GM10266 (cell line): Measurements from ENCODE around the gene PNPLA5.

ENCODE experiments used
- DNase-seq: peaks from one replicate; pipeline ENCODE4 v3.0.0; 2012; ENCODE audit errors: extremely low spot score
- TF ChIP-seq, protein P1 (sequence below): IDR thresholded peaks from 2 replicates; pipeline ENCODE4 v1.5.1; 2012; ENCODE audit warnings: mild to moderate bottlenecking, low read depth; ENCODE audit not compliant: control insufficient read depth, insufficient read depth; ENCODE audit errors: missing control alignments

Gene PNPLA5

GRCh38 chr22:43854121-43854785 is 37.6 kb downstream of the PNPLA5 start:
- DNase-seq = no peak
- TF ChIP-seq, protein P1, sequence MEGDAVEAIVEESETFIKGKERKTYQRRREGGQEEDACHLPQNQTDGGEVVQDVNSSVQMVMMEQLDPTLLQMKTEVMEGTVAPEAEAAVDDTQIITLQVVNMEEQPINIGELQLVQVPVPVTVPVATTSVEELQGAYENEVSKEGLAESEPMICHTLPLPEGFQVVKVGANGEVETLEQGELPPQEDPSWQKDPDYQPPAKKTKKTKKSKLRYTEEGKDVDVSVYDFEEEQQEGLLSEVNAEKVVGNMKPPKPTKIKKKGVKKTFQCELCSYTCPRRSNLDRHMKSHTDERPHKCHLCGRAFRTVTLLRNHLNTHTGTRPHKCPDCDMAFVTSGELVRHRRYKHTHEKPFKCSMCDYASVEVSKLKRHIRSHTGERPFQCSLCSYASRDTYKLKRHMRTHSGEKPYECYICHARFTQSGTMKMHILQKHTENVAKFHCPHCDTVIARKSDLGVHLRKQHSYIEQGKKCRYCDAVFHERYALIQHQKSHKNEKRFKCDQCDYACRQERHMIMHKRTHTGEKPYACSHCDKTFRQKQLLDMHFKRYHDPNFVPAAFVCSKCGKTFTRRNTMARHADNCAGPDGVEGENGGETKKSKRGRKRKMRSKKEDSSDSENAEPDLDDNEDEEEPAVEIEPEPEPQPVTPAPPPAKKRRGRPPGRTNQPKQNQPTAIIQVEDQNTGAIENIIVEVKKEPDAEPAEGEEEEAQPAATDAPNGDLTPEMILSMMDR = no peak

- TF ChIP-seq, protein P1 = no peak
- no peak for DNase-seq
These were observed 38.4 kb downstream of the PNPLA5 start for GRCh38 chr22:43853328-43853931.

GRCh38 chr22:43852573-43853327 is 39.1 kb downstream of the PNPLA5 start:
- TF ChIP-seq, protein P1 = no peak
- DNase-seq = no peak

DNA sequence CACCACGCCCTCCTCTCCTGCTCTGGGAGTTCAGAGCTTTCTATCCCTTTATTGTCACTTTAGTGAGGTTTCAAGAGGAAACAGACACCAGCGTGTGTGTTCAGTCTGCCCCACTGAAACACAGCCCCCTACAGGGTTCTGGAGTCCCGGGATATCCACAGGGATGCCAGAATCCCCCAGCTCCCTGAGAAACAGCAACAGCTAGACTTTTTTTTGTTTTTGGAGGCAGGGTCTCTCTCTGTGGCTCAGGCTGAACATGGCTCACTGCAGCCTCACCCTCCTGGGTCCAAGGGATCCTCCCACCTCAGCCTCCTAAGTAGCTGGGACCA is 39.9 kb downstream of the PNPLA5 start:
- DNase-seq = no peak
- TF ChIP-seq, protein P1 = no peak

DNA sequence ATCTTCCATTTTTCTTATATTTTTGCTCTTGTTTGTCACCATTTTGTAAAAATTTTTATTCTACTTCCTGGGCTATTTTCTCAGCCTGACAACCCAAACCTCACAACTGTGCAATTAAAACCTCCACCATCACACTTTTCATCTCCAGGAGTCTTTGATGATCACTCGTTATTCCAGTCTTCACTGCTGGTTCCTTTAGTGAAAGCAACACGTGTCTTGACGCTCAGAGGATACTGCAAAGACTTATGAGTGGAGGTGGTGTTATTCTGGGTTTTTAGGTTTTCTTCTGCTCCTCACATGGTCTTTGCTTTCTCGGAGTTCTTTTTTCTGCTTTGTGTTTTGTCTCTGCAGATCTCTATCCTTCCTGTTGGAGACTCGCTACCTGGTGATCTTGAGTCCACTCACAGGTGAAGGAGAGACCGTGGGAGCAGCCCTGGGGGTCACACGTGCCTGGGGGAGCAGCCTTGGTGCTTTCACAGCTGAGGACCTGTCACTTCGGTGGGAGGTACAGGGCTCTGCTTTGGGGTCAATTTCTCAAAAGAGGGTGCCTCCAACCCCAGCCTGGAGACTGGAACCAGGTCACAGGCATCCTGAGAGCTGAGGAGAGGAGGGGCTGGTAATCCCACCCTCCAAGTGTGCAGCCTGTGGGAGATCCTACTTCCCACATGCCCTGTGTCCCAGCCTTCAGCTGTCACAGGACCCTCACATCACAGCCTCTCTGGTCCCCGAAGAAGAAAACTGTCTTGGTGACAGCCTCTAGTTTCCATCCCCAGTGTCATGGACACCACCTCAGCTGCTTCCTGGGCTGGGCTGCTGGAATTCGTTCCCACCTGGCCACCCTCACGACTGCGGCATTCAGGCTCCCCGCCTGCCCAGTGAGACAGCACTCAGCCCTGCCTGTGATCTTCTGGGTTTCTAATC is 40.5 kb downstream of the PNPLA5 start:
- no peak for DNase-seq
- TF ChIP-seq, protein P1 = no peak

- TF ChIP-seq, protein P1 = no peak
- DNase-seq = no peak
These were observed 41.3 kb downstream of the PNPLA5 start for GRCh38 chr22:43850529-43850928.
